NB4 (cell line): ENCODE data around the gene FLOT2.

Experiments used
- CTCF ChIP-seq: IDR thresholded peaks from one replicate; pipeline ENCODE4 v1.5.1; 2012; ENCODE audit warnings: low read depth, low read length
- MAX ChIP-seq: IDR thresholded peaks from 2 replicates; pipeline ENCODE4 v1.6.1; 2011; ENCODE audit warnings: low read depth, low read length
- MYC ChIP-seq: IDR thresholded peaks from 2 replicates; pipeline ENCODE4 v1.6.1; 2011; ENCODE audit warnings: low read depth, low read length
- POLR2A ChIP-seq: IDR thresholded peaks from 2 replicates; pipeline ENCODE4 v1.6.1; 2011; ENCODE audit warnings: mild to moderate bottlenecking; ENCODE audit not compliant: insufficient read length; ENCODE audit errors: extremely low read depth

GRCh38 chr17:28928061-28928460, 30.5 kb upstream of the FLOT2 start:
- no peak for TF ChIP-seq CTCF
- no peak for TF ChIP-seq POLR2A
- TF ChIP-seq MYC, result no peak
- no peak for TF ChIP-seq MAX
